ENCODE results near the gene ETV3.

- no peak for TF ChIP-seq CTCF (IDR thresholded peaks at IDR 0.05)
- no peak for TF ChIP-seq POLR2AphosphoS5 (IDR thresholded peaks at IDR 0.05)
Observed at GRCh38 chr1:157115851-157116736, 22.1 kb downstream of the ETV3 start.
